GM23248 (cell line): ENCODE data around the gene RBFOX2. TPM values are rescaled to one million over a fixed set of nuclear protein-coding genes. Genes with fewer than 3 reads are reported as not detected.

Source experiments
- DNase-seq: peaks from one replicate; pipeline ENCODE4 v3.0.0-alpha.2; 2015
- H2AFZ ChIP-seq: fragments of 200-600 bp; sonication (generic); 2 replicates; pipeline ENCODE4 v1.6.1; 2016; ENCODE audit warnings: antibody characterized with exemption
- H3F3A ChIP-seq: fragments of 200-600 bp; sonication (generic); 2 replicates; pipeline ENCODE4 v1.6.1; 2016; ENCODE audit warnings: mild to moderate bottlenecking, antibody characterized with exemption, mixed run types; ENCODE audit not compliant: insufficient read depth
- H3K27ac ChIP-seq: fragments of 200-600 bp; sonication (generic); 2 replicates; pipeline ENCODE4 v1.5.1; 2016; ENCODE audit warnings: mild to moderate bottlenecking
- H3K27me3 ChIP-seq: fragments of 200-600 bp; sonication (generic); replicated peaks from 2 replicates; pipeline ENCODE4 v1.6.1; 2016; ENCODE audit warnings: mild to moderate bottlenecking; ENCODE audit not compliant: insufficient read depth
- H3K36me3 ChIP-seq: fragments of 200-600 bp; sonication (generic); 2 replicates; pipeline ENCODE4 v1.6.1; 2016; ENCODE audit warnings: low read depth, mild to moderate bottlenecking
- H3K4me1 ChIP-seq: fragments of 200-600 bp; sonication (generic); 2 replicates; pipeline ENCODE4 v1.6.1; 2016; ENCODE audit warnings: mild to moderate bottlenecking; ENCODE audit not compliant: insufficient read depth
- H3K4me2 ChIP-seq: fragments of 200-600 bp; sonication (generic); one replicate; pipeline ENCODE4 v1.6.1; 2016; ENCODE audit warnings: mild to moderate bottlenecking; ENCODE audit not compliant: unreplicated experiment
- H3K4me3 ChIP-seq: fragments of 200-600 bp; sonication (generic); 2 replicates; pipeline ENCODE4 v1.5.1; 2016; ENCODE audit warnings: mild to moderate bottlenecking
- H3K79me2 ChIP-seq: fragments of 200-600 bp; sonication (generic); 2 replicates; pipeline ENCODE4 v1.6.1; 2016; ENCODE audit warnings: mild to moderate bottlenecking; ENCODE audit not compliant: insufficient read depth
- H3K9ac ChIP-seq: fragments of 200-600 bp; sonication (generic); 2 replicates; pipeline ENCODE4 v1.6.1; 2016; ENCODE audit warnings: mild to moderate bottlenecking
- H3K9me2 ChIP-seq: fragments of 200-600 bp; sonication (generic); 2 replicates; pipeline ENCODE4 v1.6.1; 2016; ENCODE audit warnings: mixed run types, mild to moderate bottlenecking, moderate library complexity; ENCODE audit not compliant: insufficient read depth
- H3K9me3 ChIP-seq: fragments of 200-600 bp; sonication (generic); one replicate; pipeline ENCODE4 v1.6.1; 2017; ENCODE audit warnings: low read depth
- H4K20me1 ChIP-seq: fragments of 200-600 bp; sonication (generic); 2 replicates; pipeline ENCODE4 v1.6.0; 2016; ENCODE audit not compliant: insufficient read depth
- EZH2 ChIP-seq: fragments of 200-600 bp; sonication (generic); IDR thresholded peaks from 2 replicates; pipeline ENCODE4 v1.6.1; 2018; ENCODE audit warnings: antibody characterized with exemption, mild to moderate bottlenecking; ENCODE audit not compliant: insufficient read depth, poor library complexity, severe bottlenecking
- EZH2phosphoT487 ChIP-seq: fragments of 200-600 bp; sonication (generic); IDR thresholded peaks from 2 replicates; pipeline ENCODE4 v1.6.1; 2018; ENCODE audit warnings: antibody characterized with exemption, moderate library complexity, mild to moderate bottlenecking, low read depth; ENCODE audit not compliant: insufficient read depth
- WGBS, 2 experiments: methylation state at CpG; one replicate each; pipeline ENCODE4 v1.1.6; 2015 to 2017; ENCODE audit warnings: low lambda C conversion rate in 2 of 2, low coverage in 1 of 2; ENCODE audit errors: missing lambda C conversion rate in 2 of 2; 5-methylcytosine and 5-hydroxymethylcytosine counted together
- in situ Hi-C: fragments of 300-500 bp; cut with MboI; formaldehyde crosslinking; loops from 2 replicates; pipeline ENCODE4 v1.15.0; 2020
- polyA plus RNA-seq: library from polyadenylated mRNA; unstranded; fragments of >200 nt; fragmentation: Nextera tagmentation; extraction: Ambion mirVana; gene quantifications from 2 replicates; pipeline ENCODE4 v1.2.1, GENCODE V29; 2016
- total RNA-seq: library from RNA; depleted of rRNA; stranded (reverse); fragments of >200 nt; shearing (Covaris generic); gene quantifications from 2 replicates; pipeline ENCODE4 v1.2.3, GENCODE V29; 2014

RBFOX2 gene
- total and polyA plus RNA-seq, 2 experiments from 2014 or later = 127 to 136 TPM

DNA sequence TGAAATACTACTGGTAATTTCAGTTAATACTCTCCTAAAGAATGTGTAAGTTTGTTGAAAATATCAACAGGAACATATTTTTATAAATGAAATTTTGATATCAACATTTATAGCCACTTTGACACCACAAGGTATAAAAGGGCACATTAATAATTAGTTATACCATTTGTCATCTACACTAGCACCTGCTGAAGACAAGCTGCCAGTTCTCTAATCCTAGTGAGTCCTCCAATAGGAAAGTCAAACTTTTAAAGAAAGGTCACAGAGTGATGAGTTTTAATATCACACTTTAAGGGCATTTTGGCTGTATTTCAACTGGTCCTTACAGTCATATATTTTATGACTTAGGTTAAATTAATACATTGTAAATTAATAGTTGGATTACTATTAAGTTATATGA lies 258.6 kb downstream of the RBFOX2 start:
- no peaks in the 10 kb centered on the region for H3K4me1 ChIP-seq
- no peak overlapping the region for H2AFZ ChIP-seq
- TF ChIP-seq EZH2phosphoT487 (no peak), EZH2 (no peak)
- peaks cover 19% of the 10 kb centered on the region; the same call in 1 of the 2 replicates for H3F3A ChIP-seq
- no peaks in the 10 kb centered on the region for H4K20me1 ChIP-seq
- no peak overlapping the region for H3K4me2 ChIP-seq
- no peaks in the 10 kb centered on the region for H3K27me3 ChIP-seq
- H3K27ac ChIP-seq = no peak overlapping the region
- no peaks in the 10 kb centered on the region for H3K9me2 ChIP-seq
- DNase-seq = no peak
- H3K79me2 ChIP-seq = peaks cover 95% of the 10 kb centered on the region
- no peaks in the 10 kb centered on the region; the same call in 1 of the 2 replicates for H3K36me3 ChIP-seq
- in situ Hi-C loops = no loop called here
- no peak overlapping the region for H3K4me3 ChIP-seq
- H3K9me3 ChIP-seq = no peaks in the 10 kb centered on the region
- H3K9ac ChIP-seq = no peak overlapping the region

DNA sequence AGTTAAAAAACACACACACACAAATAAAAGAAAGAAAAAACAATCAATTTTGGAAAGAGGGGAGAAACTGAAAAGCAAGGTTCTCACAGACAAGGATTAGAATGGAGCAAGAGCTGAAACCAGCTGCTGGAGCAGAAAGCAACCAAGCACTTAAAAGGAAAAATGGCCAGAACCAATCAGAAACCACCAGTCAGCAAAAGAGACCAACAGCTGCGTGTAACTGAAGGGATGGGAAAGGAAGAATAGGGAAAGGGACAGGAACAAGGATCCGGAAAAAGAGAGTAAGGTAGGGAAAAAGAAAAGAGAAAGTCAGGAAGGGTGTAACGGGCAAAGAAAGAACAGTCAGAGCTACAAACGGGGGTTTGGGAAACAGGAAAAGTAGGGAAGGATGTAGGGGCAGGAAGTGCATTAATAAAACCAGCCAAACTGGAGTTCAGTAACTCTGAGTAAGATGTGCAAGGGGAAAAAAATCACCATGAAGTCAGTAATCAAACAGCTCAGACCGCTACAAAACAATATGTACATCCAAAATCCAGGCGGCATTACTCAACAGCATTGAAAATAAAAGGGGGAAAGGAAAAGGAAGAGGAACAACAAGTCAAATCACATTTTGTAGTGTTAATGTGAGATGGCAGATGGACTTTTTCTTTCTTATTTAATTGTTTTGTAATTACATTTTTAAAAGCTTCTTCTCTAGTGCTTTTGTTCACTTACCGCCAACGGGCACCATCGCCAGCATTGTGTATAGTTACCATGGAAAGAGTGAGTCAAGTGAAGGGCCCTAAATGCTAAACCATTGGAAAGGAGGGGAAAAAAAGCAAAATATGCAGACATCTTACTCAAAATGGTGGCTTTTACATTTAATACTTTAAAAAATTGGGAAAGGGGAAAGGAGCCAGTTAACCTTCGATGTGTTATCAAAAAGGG lies 261.7 kb downstream of the RBFOX2 start:
- WGBS, 2 experiments = 71% methylated on average over 10 of the region's 10 CpGs
- Histone ChIP-seq H3K27me3 (no peaks in the 10 kb centered on the region), H3F3A (peaks cover 19% of the 10 kb centered on the region; the same call in 1 of the 2 replicates), H3K9me2 (no peaks in the 10 kb centered on the region), H3K4me1 (no peaks in the 10 kb centered on the region), H3K4me2 (no peak overlapping the region), H3K9ac (no peak overlapping the region), H3K27ac (0 out of 2 replicates have a peak overlapping the region, but pooled peaks have one; percentile 13), H3K4me3 (no peak overlapping the region), H3K79me2 (peaks cover 93% of the 10 kb centered on the region), H3K36me3 (peaks cover 9% of the 10 kb centered on the region), H2AFZ (no peak overlapping the region), H4K20me1 (no peaks in the 10 kb centered on the region), H3K9me3 (no peaks in the 10 kb centered on the region)
- DNase-seq = peak; percentile 33
- TF ChIP-seq EZH2 (no peak), EZH2phosphoT487 (no peak)
- in situ Hi-C loops = no loop called here

DNA sequence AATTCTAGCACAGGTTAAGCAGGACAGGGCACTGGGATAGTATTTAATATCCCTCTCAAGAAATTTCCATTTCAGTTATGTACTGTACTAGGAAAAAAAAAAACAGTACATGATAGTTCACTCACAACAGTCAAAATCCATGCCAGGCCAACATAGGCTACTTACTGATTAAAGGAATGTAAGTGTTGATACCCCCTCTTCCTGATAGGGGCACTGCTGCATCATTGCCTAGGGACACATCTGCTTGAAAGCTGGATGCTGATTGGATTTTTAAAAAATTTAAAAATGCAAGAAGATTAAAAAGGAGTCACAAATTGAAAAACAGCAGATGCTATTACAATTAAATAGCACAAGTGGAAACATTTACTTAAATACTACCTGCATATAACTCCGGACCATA lies 267.6 kb downstream of the RBFOX2 start:
- WGBS, 2 experiments = 93 to 100% methylated on average over 1 of the region's 1 CpG
- Histone ChIP-seq H2AFZ (no peak overlapping the region), H4K20me1 (no peaks in the 10 kb centered on the region), H3F3A (peaks cover 26% of the 10 kb centered on the region; the same call in 1 of the 2 replicates), H3K9me2 (no peaks in the 10 kb centered on the region), H3K27me3 (no peaks in the 10 kb centered on the region), H3K4me3 (no peak overlapping the region), H3K36me3 (peaks cover 49% of the 10 kb centered on the region), H3K4me1 (no peaks in the 10 kb centered on the region), H3K27ac (no peak overlapping the region), H3K79me2 (peaks cover 64% of the 10 kb centered on the region), H3K4me2 (no peak overlapping the region), H3K9me3 (no peaks in the 10 kb centered on the region), H3K9ac (no peak overlapping the region)
- DNase-seq = peak; percentile 29
- no peak for TF ChIP-seq EZH2phosphoT487
- no peak for TF ChIP-seq EZH2
- in situ Hi-C loops = no loop called here

DNA sequence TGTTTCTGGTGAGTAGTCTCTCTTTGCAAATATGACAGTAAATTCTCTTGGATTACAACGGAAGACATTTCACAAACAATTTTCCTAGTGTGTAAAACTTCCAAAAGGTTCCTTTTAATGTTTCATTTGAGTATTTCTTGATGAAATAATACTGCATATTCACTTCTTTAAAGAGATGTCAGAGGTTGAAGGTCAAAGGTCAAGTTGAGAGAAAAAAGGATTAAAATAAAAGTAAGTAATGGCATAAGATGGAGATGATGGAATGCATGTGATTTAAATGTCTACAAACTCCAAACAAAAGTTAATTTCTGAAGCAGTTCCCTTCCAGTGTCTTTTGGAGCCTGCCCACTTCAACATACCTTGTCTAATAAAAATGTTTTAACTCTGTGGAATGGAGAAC lies 270.2 kb downstream of the RBFOX2 start:
- Histone ChIP-seq H3K79me2 (peaks cover 59% of the 10 kb centered on the region), H3K9me2 (no peaks in the 10 kb centered on the region), H3K27me3 (no peaks in the 10 kb centered on the region), H4K20me1 (no peaks in the 10 kb centered on the region), H3K4me1 (no peaks in the 10 kb centered on the region), H2AFZ (no peak overlapping the region), H3K9ac (no peak overlapping the region), H3K4me2 (no peak overlapping the region), H3K36me3 (peaks cover 58% of the 10 kb centered on the region), H3F3A (peaks cover 24% of the 10 kb centered on the region; the same call in 1 of the 2 replicates), H3K27ac (no peak overlapping the region), H3K4me3 (no peak overlapping the region), H3K9me3 (no peaks in the 10 kb centered on the region)
- no peak for DNase-seq
- WGBS, 2 experiments = 88 to 91% methylated on average over 1 of the region's 1 CpG
- in situ Hi-C loops = no loop called here
- TF ChIP-seq EZH2 = no peak
